K562 (cell line): Measurements from ENCODE around the gene CRACDL. TPM values are rescaled to one million over a fixed set of nuclear protein-coding genes. Genes with fewer than 3 reads are reported as not detected.

Experiments
- ATAC-seq: fragments of 200-7000 bp; cut with Tn5 transposase; 3 replicates; pipeline ENCODE4 v1.9.1; 2020; ENCODE audit warnings: moderate library complexity
- BruUV-seq: library from RNA; stranded (reverse); fragments of 400-500 nt; replicated peaks from 2 replicates; lab custom pipeline; 2021; lab: Mats Ljungman, UMichigan
- CTCF ChIA-PET: fragments of 300-600 bp; formaldehyde crosslinking; extraction: SDS; loops from one replicate; lab custom pipeline; 2021; ENCODE audit warnings: low intra/inter-chr PET ratio; lab: Yijun Ruan, JAX
- POLR2A ChIA-PET: fragments of 300-600, 350-650 bp; sonication (Branson Sonifier 250); formaldehyde crosslinking; extraction: SDS; loops from one replicate; lab custom pipeline; 2021; ENCODE audit warnings: antibody characterized with exemption, inconsistent platforms; lab: Yijun Ruan, JAX
- DNase-seq, 4 experiments: peaks; one replicate each; pipeline versions ENCODE4 v3.0.0 to v3.0.0-alpha.2; 2011 to 2018; ENCODE audit warnings: low spot score in 3 of 4, mixed read lengths in 3 of 4; ENCODE audit errors: extremely low read depth in 1 of 4
- FAIRE-seq: peaks from 2 replicates; lab custom pipeline; 2011; peaks lifted over from hg19 to GRCh38; lab: Jason Lieb, UNC
- H2AFZ ChIP-seq: 2 replicates; pipeline ENCODE4 v1.6.0; 2011; ENCODE audit warnings: low read depth, low read length, control low read depth, inconsistent platforms
- H3K27ac ChIP-seq: fragments of 200-600 bp; 3 replicates; pipeline ENCODE4 v1.8.0; 2011; ENCODE audit warnings: low read depth, mild to moderate bottlenecking, control low read depth, inconsistent platforms, low read length, moderate library complexity, mixed read lengths; ENCODE audit errors: extremely low read depth
- H3K27me3 ChIP-seq, 2 experiments: fragments of 300-600 bp in 1 of 2; 2 replicates in 1 of 2; 3 replicates in 1 of 2; pipeline versions ENCODE4 v1.6.0 to v1.8.0; 2011; ENCODE audit warnings: inconsistent platforms in 2 of 2, low read length in 2 of 2, mild to moderate bottlenecking in 1 of 2, mixed read lengths in 1 of 2, moderate library complexity in 1 of 2; ENCODE audit not compliant: control insufficient read depth in 2 of 2, insufficient read depth in 2 of 2
- H3K36me3 ChIP-seq: fragments of 300-600 bp; 3 replicates; pipeline ENCODE4 v1.8.0; 2011; ENCODE audit warnings: mild to moderate bottlenecking, low read length, inconsistent platforms; ENCODE audit not compliant: control insufficient read depth, insufficient read depth
- H3K4me1 ChIP-seq, 2 experiments: fragments of 200-600 bp in 1 of 2; replicated peaks in 1 of 2; 2 replicates in 1 of 2; 3 replicates in 1 of 2; pipeline versions ENCODE4 v1.5.1 to v1.8.0; 2011; ENCODE audit warnings: inconsistent platforms in 2 of 2, low read length in 2 of 2, mild to moderate bottlenecking in 1 of 2, mixed read lengths in 1 of 2, moderate library complexity in 1 of 2; ENCODE audit not compliant: control insufficient read depth in 2 of 2, insufficient read depth in 2 of 2
- H3K4me2 ChIP-seq: 2 replicates; pipeline ENCODE4 v1.6.1; 2011; ENCODE audit warnings: low read length, control low read depth, inconsistent platforms, mixed read lengths; ENCODE audit not compliant: insufficient read depth
- H3K4me3 ChIP-seq: fragments of 200-600 bp; sonication (generic), shearing (Covaris generic); 2 replicates; pipeline ENCODE4 v1.5.1; 2016; ENCODE audit warnings: control low read depth, inconsistent platforms
- H3K79me2 ChIP-seq: fragments of 200-600 bp; 3 replicates; pipeline ENCODE4 v1.8.0; 2011; ENCODE audit warnings: low read length, inconsistent platforms; ENCODE audit not compliant: control insufficient read depth, insufficient read depth
- H3K9ac ChIP-seq, 2 experiments: 2 replicates each; pipeline versions ENCODE4 v1.6.0 to v1.6.1; 2011; ENCODE audit warnings: low read depth in 2 of 2, low read length in 2 of 2, control low read depth in 1 of 2, inconsistent platforms in 1 of 2, mild to moderate bottlenecking in 1 of 2, mixed read lengths in 1 of 2; ENCODE audit not compliant: insufficient read depth in 1 of 2
- H3K9me1 ChIP-seq: one replicate; pipeline ENCODE4 v1.6.0; 2011; ENCODE audit warnings: inconsistent platforms, mild to moderate bottlenecking, low read length, moderate library complexity; ENCODE audit not compliant: control insufficient read depth, insufficient read depth
- H3K9me3 ChIP-seq: replicated peaks from 2 replicates; pipeline ENCODE4 v1.5.1; 2011; ENCODE audit warnings: low read depth, low read length, inconsistent platforms; ENCODE audit not compliant: control insufficient read depth, insufficient read depth
- H4K20me1 ChIP-seq: replicated peaks from 2 replicates; pipeline ENCODE4 v1.6.1; 2011; ENCODE audit warnings: low read length, inconsistent platforms, mixed read lengths; ENCODE audit not compliant: control insufficient read depth, insufficient read depth
- LCOR ChIP-seq: sonication (generic); formaldehyde crosslinking; IDR thresholded peaks from 2 replicates; pipeline ENCODE4 v1.8.0; 2022; ENCODE audit warnings: mild to moderate bottlenecking, missing genetic modification reagents
- MAFK ChIP-seq: IDR thresholded peaks from 2 replicates; pipeline ENCODE4 v1.6.1; 2011; ENCODE audit warnings: low read length, improper control_type of control experiment
- MXI1 ChIP-seq: IDR thresholded peaks from 2 replicates; pipeline ENCODE4 v1.6.1; 2011; ENCODE audit warnings: low read depth, mild to moderate bottlenecking, improper control_type of control experiment, low read length
- PURB ChIP-seq: sonication (generic); formaldehyde crosslinking; IDR thresholded peaks from 2 replicates; pipeline ENCODE4 v1.9.0; 2021; ENCODE audit warnings: low read depth, mild to moderate bottlenecking, missing genetic modification reagents
- SREBF1 ChIP-seq: fragments of 150-350 bp; IDR thresholded peaks from 2 replicates; pipeline ENCODE4 v1.6.1; 2014; ENCODE audit warnings: antibody characterized with exemption, low read depth, low read length, borderline replicate concordance
- TRIM28 ChIP-seq: fragments of 450-650 bp; IDR thresholded peaks from 2 replicates; pipeline ENCODE4 v1.6.1; 2017
- ZNF143 ChIP-seq: sonication (generic); formaldehyde crosslinking; IDR thresholded peaks from 2 replicates; pipeline ENCODE4 v1.9.0; 2022; ENCODE audit warnings: mild to moderate bottlenecking, missing genetic modification reagents
- ZNF695 ChIP-seq: fragments of 450-650 bp; formaldehyde crosslinking; IDR thresholded peaks from 2 replicates; pipeline ENCODE4 v1.4.0; 2020; ENCODE audit warnings: mild to moderate bottlenecking, moderate library complexity
- WGBS: fragments of 100-300 bp; shearing (Covaris generic); methylation state at CpG from one replicate; pipeline ENCODE4 v1.1.6; 2016; ENCODE audit warnings: low coverage, mixed read lengths; ENCODE audit not compliant: insufficient coverage; ENCODE audit errors: missing lambda C conversion rate; 5-methylcytosine and 5-hydroxymethylcytosine counted together
- in situ Hi-C: fragments of 300-500 bp; cut with MboI; formaldehyde crosslinking; loops from 4 replicates; pipeline ENCODE4 v1.15.0; 2018; ENCODE audit warnings: inconsistent platforms, mixed read lengths
- intact Hi-C: fragments of 100-400 bp; cut with micrococcal nuclease; formaldehyde crosslinking; loops from 2 replicates; pipeline ENCODE4 v1.14.2; 2022
- polyA plus RNA-seq, 8 experiments: library from polyadenylated mRNA; depleted of rRNA in 4 of 8; stranded (reverse) in 5 of 8; unstranded in 3 of 8; fragments of >200 nt; fragmentation: Nextera tagmentation in 2 of 8; fragmentation: Illumina TruSeq in 1 of 8; extraction: Ambion mirVana in 2 of 8; extraction: Trizol in 1 of 8; gene quantifications; 2 replicates each; pipeline versions ENCODE4 v1.2.1 to v1.2.3, GENCODE V29; 2011 to 2014; ENCODE audit warnings: inconsistent platforms in 1 of 8, missing spikeins in 1 of 8
- total RNA-seq, 7 experiments: library from RNA; depleted of rRNA in 6 of 7; stranded (reverse); fragments of >200 nt in 6 of 7; fragmentation: Illumina TruSeq in 2 of 7; extraction: Trizol in 2 of 7; gene quantifications; 2 replicates each; pipeline versions ENCODE4 v1.2.1 to v1.2.3, GENCODE V29; 2011 to 2021; ENCODE audit warnings: low replicate concordance in 1 of 7
- TF ChIP-seq, protein P1 (sequence below), 2 experiments: fragments of 450-650 bp; conservative IDR thresholded peaks; 2 replicates each; pipeline ENCODE4 v1.6.1; 2017; ENCODE audit warnings: mild to moderate bottlenecking in 2 of 2, moderate library complexity in 2 of 2
- TF ChIP-seq, protein P2 (sequence below), 2 experiments: fragments of 450-650 bp; IDR thresholded peaks; 2 replicates each; pipeline ENCODE4 v1.6.1; 2016
- TF ChIP-seq, protein P3 (sequence below): fragments of 450-650 bp; formaldehyde crosslinking; IDR thresholded peaks from 2 replicates; pipeline ENCODE4 v1.4.0; 2020; ENCODE audit warnings: mild to moderate bottlenecking, moderate library complexity

The CRACDL gene
- total and polyA plus RNA-seq, 9 of the 15 experiments (the other 6 are each of a cell fraction or from before 2014, with no cell fraction given), result not detected

DNA sequence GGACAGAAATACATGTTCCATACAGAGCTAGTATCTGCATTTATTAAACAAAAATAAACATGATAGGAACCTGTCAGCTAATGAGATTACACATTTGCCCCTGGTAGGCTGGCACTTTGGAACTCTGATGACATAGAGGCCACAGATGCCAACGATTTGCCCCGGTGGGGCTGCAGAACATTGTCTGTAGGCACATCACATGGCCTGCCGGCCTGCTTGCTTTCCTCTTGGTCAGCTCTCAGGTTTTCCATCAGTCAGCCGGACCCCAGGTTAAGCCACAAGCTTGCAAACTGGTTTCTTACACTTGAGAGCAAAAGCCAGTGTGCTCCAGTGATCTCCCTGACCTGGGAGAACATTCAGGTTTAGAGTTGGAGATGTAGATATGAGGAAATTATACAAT, 60.3 kb downstream of the CRACDL start:
- H3K4me3 ChIP-seq, result no peak overlapping the region
- no TSS peak for BruUV-seq
- no peak for FAIRE-seq
- in situ Hi-C loops, result no loop called here
- ChIA-PET CTCF (no interaction called here), POLR2A (no interaction called here)
- no peaks in the 10 kb centered on the region for H3K9me1 ChIP-seq
- H3K9ac ChIP-seq, result no peak overlapping the region
- no peak for ATAC-seq
- intact Hi-C loops, result no loop called here
- H3K36me3 ChIP-seq, result no peaks in the 10 kb centered on the region
- no peaks in the 10 kb centered on the region for H3K4me1 ChIP-seq
- TF ChIP-seq, protein P1, sequence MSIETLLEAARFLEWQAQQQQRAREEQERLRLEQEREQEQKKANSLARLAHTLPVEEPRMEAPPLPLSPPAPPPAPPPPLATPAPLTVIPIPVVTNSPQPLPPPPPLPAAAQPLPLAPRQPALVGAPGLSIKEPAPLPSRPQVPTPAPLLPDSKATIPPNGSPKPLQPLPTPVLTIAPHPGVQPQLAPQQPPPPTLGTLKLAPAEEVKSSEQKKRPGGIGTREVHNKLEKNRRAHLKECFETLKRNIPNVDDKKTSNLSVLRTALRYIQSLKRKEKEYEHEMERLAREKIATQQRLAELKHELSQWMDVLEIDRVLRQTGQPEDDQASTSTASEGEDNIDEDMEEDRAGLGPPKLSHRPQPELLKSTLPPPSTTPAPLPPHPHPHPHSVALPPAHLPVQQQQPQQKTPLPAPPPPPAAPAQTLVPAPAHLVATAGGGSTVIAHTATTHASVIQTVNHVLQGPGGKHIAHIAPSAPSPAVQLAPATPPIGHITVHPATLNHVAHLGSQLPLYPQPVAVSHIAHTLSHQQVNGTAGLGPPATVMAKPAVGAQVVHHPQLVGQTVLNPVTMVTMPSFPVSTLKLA (conservative IDR thresholded peaks at IDR 0.05), result no peak
- no peak for TF ChIP-seq ZNF143 (CRISPR knock-in tag)
- no peak for TF ChIP-seq LCOR
- TF ChIP-seq, protein P2, sequence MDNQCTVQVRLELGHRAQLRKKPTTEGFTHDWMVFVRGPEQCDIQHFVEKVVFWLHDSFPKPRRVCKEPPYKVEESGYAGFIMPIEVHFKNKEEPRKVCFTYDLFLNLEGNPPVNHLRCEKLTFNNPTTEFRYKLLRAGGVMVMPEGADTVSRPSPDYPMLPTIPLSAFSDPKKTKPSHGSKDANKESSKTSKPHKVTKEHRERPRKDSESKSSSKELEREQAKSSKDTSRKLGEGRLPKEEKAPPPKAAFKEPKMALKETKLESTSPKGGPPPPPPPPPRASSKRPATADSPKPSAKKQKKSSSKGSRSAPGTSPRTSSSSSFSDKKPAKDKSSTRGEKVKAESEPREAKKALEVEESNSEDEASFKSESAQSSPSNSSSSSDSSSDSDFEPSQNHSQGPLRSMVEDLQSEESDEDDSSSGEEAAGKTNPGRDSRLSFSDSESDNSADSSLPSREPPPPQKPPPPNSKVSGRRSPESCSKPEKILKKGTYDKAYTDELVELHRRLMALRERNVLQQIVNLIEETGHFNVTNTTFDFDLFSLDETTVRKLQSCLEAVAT (IDR thresholded peaks at IDR 0.05), result no peak
- TF ChIP-seq, protein P3, sequence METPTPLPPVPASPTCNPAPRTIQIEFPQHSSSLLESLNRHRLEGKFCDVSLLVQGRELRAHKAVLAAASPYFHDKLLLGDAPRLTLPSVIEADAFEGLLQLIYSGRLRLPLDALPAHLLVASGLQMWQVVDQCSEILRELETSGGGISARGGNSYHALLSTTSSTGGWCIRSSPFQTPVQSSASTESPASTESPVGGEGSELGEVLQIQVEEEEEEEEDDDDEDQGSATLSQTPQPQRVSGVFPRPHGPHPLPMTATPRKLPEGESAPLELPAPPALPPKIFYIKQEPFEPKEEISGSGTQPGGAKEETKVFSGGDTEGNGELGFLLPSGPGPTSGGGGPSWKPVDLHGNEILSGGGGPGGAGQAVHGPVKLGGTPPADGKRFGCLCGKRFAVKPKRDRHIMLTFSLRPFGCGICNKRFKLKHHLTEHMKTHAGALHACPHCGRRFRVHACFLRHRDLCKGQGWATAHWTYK, result no peak
- TF ChIP-seq SREBF1, result no peak
- TF ChIP-seq MAFK, result no peak
- no peak for TF ChIP-seq MXI1
- no peak for TF ChIP-seq ZNF695 (CRISPR knock-in tag)
- TF ChIP-seq PURB (CRISPR knock-in tag), result no peak
- no peak for TF ChIP-seq TRIM28
- H2AFZ ChIP-seq, result no peak overlapping the region
- H3K79me2 ChIP-seq, result no peaks in the 10 kb centered on the region
- no peaks in the 10 kb centered on the region; the same call in 1 of the 2 replicates for H4K20me1 ChIP-seq
- no peak overlapping the region for H3K4me2 ChIP-seq
- 2% methylated on average over 3 of the region's 4 CpGs for WGBS
- no peaks in the 10 kb centered on the region for H3K9me3 ChIP-seq
- no peak overlapping the region for H3K27ac ChIP-seq
- peaks cover 34 to 60% of the 10 kb centered on the region in 2 experiments for H3K27me3 ChIP-seq
- no peak for DNase-seq
